GM18861 (cell line): ENCODE measurements around the gene RNF157.

Source experiments
- ATAC-seq: cut with Tn5 transposase; IDR thresholded peaks from one replicate; pipeline ENCODE4 v1.9.1; 2021; ENCODE audit not compliant: unreplicated experiment

The RNF157 gene

GRCh38 chr17:76145231-76146052 is 94.9 kb downstream of the RNF157 start:
- ATAC-seq, result no peak

GRCh38 chr17:76142585-76143041 is 97.7 kb downstream of the RNF157 start:
- ATAC-seq, result no peak

- ATAC-seq, result no peak
These were observed 98.2 kb downstream of the RNF157 start for GRCh38 chr17:76142039-76142584.

GRCh38 chr17:76141212-76142038 is 98.9 kb downstream of the RNF157 start, which contains the start of gene FOXJ1:
TSS of gene FOXJ1 (minus strand) at chr17:76141245. CDS start at chr17:76140395, 850 bp downstream.
- ATAC-seq, result peak; percentile 81

- no peak for ATAC-seq
These were observed 99.6 kb downstream of the RNF157 start for GRCh38 chr17:76140661-76141211.

- ATAC-seq, result no peak
These were observed 100.3 kb downstream of the RNF157 start for GRCh38 chr17:76139801-76140660.

GRCh38 chr17:76138896-76139752 is 101.2 kb downstream of the RNF157 start:
- ATAC-seq, result no peak

GRCh38 chr17:76138234-76138895 is 101.9 kb downstream of the RNF157 start:
- no peak for ATAC-seq

GRCh38 chr17:76137351-76138233 is 102.7 kb downstream of the RNF157 start:
- ATAC-seq, result no peak

- no peak for ATAC-seq
These were observed 103.3 kb downstream of the RNF157 start for GRCh38 chr17:76137001-76137350.

GRCh38 chr17:76136276-76137000 is 103.9 kb downstream of the RNF157 start:
- no peak for ATAC-seq

- ATAC-seq, result no peak
These were observed 104.5 kb downstream of the RNF157 start for GRCh38 chr17:76135810-76136188.

- no peak for ATAC-seq
These were observed 105.1 kb downstream of the RNF157 start for GRCh38 chr17:76134911-76135809.

- ATAC-seq, result no peak
These were observed 107.5 kb downstream of the RNF157 start for GRCh38 chr17:76132574-76133338.

GRCh38 chr17:76131692-76132573 is 108.4 kb downstream of the RNF157 start:
- ATAC-seq, result no peak
